Cardiac muscle cell (in vitro differentiated cells and primary cell): ENCODE results near the gene GALNT9. TPM values are rescaled to one million over a fixed set of nuclear protein-coding genes. Genes with fewer than 3 reads are reported as not detected.

ENCODE experiments used
- DNase-seq, 2 donors: peaks; one replicate each; pipeline versions ENCODE4 v3.0.0 to v3.0.0-alpha.2; 2010 to 2017; ENCODE audit warnings: low read depth in 1 of 2, low spot score in 1 of 2
- H3K27ac ChIP-seq: fragments of 200-600 bp; sonication (generic); 2 replicates; pipeline ENCODE4 v1.5.1; 2016
- H3K27me3 ChIP-seq: fragments of 200-600 bp; sonication (generic); 2 replicates; pipeline ENCODE4 v1.6.0; 2016; ENCODE audit warnings: control low read depth
- H3K36me3 ChIP-seq: fragments of 200-600 bp; sonication (generic); 2 replicates; pipeline ENCODE4 v1.5.1; 2016; ENCODE audit warnings: control low read depth
- H3K4me1 ChIP-seq: fragments of 200-600 bp; sonication (generic); 2 replicates; pipeline ENCODE4 v1.8.1; 2017; ENCODE audit warnings: low read depth, mild to moderate bottlenecking, mixed run types
- H3K4me3 ChIP-seq: fragments of 200-600 bp; sonication (generic); 2 replicates; pipeline ENCODE4 v1.5.1; 2016; ENCODE audit warnings: mild to moderate bottlenecking
- H3K9me3 ChIP-seq: fragments of 200-600 bp; sonication (generic); 2 replicates; pipeline ENCODE4 v1.5.1; 2017; ENCODE audit warnings: low read depth, mild to moderate bottlenecking, control low read depth
- polyA plus RNA-seq: library from polyadenylated mRNA; unstranded; fragments of >200 nt; fragmentation: Nextera tagmentation; extraction: Ambion mirVana; gene quantifications from 2 replicates; pipeline ENCODE4 v1.2.1, GENCODE V29; 2016
- total RNA-seq: library from RNA; depleted of rRNA; stranded (reverse); fragments of >200 nt; gene quantifications from 2 replicates; pipeline ENCODE4 v1.2.3, GENCODE V29; 2016
- TF ChIP-seq, protein P1 (sequence below): IDR thresholded peaks from 2 replicates; pipeline ENCODE4 v1.5.1; 2012; ENCODE audit warnings: low read depth, mild to moderate bottlenecking, low read length

GALNT9 gene
- total and polyA plus RNA-seq, 2 experiments from 2014 or later: 0.42 to 0.45 TPM

DNA sequence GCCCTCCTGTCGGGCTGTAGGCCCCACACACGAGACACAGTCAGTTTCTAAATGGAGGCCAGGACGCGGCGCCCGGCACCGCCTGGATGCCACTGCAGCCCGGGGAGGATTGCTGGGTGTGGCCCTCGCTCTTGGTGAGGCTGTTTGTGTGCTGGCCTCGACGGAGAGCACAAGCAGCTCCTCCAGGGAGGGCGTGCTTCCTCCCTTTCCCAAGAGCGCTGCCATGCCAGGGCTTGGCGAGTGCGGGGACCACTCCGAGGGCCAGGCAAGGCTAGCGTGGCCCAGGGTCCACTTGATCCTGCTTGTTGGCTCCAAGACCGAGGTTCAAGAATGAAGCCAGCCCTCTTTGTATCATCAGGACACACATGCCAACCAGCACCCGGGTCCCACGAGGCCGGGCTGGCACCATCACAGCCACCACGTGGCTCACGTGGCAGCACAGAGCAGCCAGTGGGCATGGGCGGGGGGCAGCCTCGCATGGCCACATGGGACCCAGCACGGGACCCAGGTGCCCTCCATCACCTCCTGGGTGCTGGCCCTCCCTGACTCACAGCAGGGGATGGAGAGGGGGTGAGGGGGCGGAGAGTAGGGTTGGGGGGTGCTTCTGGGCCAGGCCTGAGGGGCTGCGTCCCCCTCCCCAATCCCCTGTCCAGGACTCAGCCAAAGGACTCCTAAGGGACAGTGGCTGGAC is 113.9 kb downstream of the GALNT9 start:
- H3K4me1 ChIP-seq: no peaks in the 10 kb centered on the region
- no peak overlapping the region for H3K27ac ChIP-seq
- DNase-seq: no peak
- no peak overlapping the region for H3K4me3 ChIP-seq
- TF ChIP-seq, protein P1, sequence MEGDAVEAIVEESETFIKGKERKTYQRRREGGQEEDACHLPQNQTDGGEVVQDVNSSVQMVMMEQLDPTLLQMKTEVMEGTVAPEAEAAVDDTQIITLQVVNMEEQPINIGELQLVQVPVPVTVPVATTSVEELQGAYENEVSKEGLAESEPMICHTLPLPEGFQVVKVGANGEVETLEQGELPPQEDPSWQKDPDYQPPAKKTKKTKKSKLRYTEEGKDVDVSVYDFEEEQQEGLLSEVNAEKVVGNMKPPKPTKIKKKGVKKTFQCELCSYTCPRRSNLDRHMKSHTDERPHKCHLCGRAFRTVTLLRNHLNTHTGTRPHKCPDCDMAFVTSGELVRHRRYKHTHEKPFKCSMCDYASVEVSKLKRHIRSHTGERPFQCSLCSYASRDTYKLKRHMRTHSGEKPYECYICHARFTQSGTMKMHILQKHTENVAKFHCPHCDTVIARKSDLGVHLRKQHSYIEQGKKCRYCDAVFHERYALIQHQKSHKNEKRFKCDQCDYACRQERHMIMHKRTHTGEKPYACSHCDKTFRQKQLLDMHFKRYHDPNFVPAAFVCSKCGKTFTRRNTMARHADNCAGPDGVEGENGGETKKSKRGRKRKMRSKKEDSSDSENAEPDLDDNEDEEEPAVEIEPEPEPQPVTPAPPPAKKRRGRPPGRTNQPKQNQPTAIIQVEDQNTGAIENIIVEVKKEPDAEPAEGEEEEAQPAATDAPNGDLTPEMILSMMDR: no peak
- H3K27me3 ChIP-seq: peaks cover 3% of the 10 kb centered on the region
- H3K36me3 ChIP-seq: no peaks in the 10 kb centered on the region
- no peaks in the 10 kb centered on the region for H3K9me3 ChIP-seq

DNA sequence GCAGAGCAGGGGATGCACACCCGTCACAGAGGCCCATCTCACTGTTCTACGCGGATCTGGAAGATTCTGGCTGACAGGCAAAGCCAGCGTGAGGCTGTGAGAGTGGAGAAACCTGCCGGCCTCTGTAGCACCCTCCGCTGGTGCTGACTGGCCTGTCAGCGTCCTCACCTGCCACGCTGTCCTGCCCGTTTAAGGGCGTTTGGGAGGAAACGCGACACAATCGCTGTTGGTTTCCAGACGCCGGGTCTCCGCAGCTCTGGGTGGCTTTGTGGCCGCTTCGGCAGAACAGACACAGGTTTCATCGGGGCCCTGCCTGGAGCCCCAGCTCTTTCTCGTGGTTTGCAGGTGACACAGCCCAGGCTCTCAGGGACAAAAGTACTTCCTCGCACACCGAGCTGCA is 114.5 kb downstream of the GALNT9 start:
- H3K9me3 ChIP-seq: no peaks in the 10 kb centered on the region
- TF ChIP-seq, protein P1: no peak
- no peaks in the 10 kb centered on the region for H3K36me3 ChIP-seq
- peaks cover 3% of the 10 kb centered on the region for H3K27me3 ChIP-seq
- H3K4me3 ChIP-seq: no peak overlapping the region
- DNase-seq: no peak
- no peaks in the 10 kb centered on the region for H3K4me1 ChIP-seq
- H3K27ac ChIP-seq: no peak overlapping the region

DNA sequence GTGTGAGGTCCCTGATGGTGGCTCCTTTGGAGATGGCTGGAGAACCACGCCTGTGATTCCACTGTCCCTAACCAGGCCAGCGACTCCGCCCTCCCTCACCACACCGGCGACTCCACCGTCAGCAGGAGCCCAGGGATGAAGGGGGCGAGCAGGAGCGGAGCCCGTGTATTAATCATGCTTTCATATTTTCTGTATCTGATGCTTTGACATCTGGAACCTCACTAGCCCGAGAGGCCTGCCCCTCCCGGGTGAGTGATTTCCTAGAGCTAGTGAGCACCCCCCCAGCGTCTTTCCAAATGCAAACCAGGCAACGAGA is 115.3 kb downstream of the GALNT9 start:
- peaks cover 3% of the 10 kb centered on the region for H3K27me3 ChIP-seq
- H3K27ac ChIP-seq: no peak overlapping the region
- TF ChIP-seq, protein P1: no peak

DNA sequence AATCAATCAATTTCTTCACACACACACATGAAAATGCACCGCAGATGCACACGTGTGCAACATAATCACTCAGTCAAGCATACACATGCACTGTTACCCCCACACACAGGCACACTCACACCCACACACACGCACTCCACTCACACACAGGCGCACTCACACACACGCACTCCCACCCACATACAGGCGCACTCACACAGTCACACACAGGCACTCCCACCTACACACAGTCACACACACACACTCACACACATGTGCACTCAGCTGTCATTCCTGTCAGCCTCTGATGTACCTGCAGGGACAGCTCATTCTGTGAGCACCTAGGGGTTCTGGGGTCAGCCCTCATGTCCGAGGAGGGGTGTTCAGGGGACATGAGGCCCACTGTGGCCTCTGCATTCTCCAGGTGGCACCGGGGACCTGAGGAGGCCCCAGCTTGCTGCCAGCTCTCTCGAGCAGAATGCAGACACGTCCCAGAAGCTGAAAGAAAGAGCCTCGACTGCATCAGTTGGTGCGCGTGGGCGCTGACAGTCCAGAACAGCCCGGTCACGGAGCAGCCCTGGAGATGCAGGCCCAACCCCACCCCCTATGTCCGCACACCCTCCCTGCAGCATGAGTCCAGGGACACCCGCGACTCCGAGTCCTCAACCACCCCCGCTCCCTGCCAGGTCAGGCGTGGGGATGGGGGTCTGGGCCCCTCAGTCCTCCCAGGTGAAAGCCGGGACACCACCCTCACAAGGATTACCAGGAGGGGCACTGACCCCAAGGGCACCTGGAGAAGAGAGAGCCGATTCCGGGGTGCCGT is 115.8 kb downstream of the GALNT9 start:
- TF ChIP-seq, protein P1: no peak
- Histone ChIP-seq H3K27ac (no peak overlapping the region), H3K4me3 (no peak overlapping the region), H3K4me1 (no peaks in the 10 kb centered on the region), H3K9me3 (no peaks in the 10 kb centered on the region), H3K36me3 (no peaks in the 10 kb centered on the region), H3K27me3 (peaks cover 3% of the 10 kb centered on the region)
- DNase-seq: no peak

More for the DNA sequence above, 115.3 kb downstream of the GALNT9 start:
- H3K9me3 ChIP-seq: no peaks in the 10 kb centered on the region
- DNase-seq: no peak
- no peaks in the 10 kb centered on the region for H3K36me3 ChIP-seq
- H3K4me1 ChIP-seq: no peaks in the 10 kb centered on the region
- H3K4me3 ChIP-seq: no peak overlapping the region

DNA sequence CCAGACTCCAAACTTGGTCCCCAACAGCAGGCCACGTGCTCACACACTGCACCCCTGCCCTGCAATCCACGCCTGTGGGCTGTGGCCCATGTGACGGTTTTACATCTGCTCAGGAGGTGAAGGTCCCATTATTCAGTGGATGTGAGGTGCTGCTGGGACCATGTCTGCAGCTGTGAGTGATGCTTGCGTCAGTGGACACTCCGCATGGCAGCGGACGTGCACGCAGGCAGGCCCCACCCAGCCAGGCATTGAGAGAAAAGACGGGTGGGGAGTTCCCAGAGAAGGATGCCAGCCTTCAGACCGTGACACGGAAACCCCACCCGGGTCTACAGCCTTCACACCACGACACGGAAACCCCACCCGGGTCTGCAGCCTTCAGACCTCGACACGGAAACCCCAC is 117.6 kb downstream of the GALNT9 start:
- no peak overlapping the region for H3K4me3 ChIP-seq
- H3K36me3 ChIP-seq: no peaks in the 10 kb centered on the region
- TF ChIP-seq, protein P1: no peak
- no peak overlapping the region for H3K27ac ChIP-seq
- no peaks in the 10 kb centered on the region for H3K9me3 ChIP-seq
- H3K4me1 ChIP-seq: no peaks in the 10 kb centered on the region
- no peak for DNase-seq
- H3K27me3 ChIP-seq: peaks cover 7% of the 10 kb centered on the region
